WTC11 (cell line): ENCODE measurements around the gene CUEDC1.

Experiments
- FOXK1 ChIP-seq: sonication (generic); formaldehyde crosslinking; IDR thresholded peaks from 2 replicates; pipeline ENCODE4 v1.8.0; 2022; ENCODE audit warnings: mild to moderate bottlenecking, moderate library complexity, missing genetic modification reagents
- ZNF121 ChIP-seq: sonication (generic); formaldehyde crosslinking; IDR thresholded peaks from 2 replicates; pipeline ENCODE4 v1.8.0; 2023; ENCODE audit warnings: missing genetic modification reagents
- ZNF232 ChIP-seq: sonication (generic); formaldehyde crosslinking; IDR thresholded peaks from 2 replicates; pipeline ENCODE4 v1.8.0; 2022; ENCODE audit warnings: mild to moderate bottlenecking, missing genetic modification reagents
- TF ChIP-seq, protein P1 (sequence below): sonication (generic); formaldehyde crosslinking; IDR thresholded peaks from 2 replicates; pipeline ENCODE4 v1.8.0; 2023; ENCODE audit warnings: missing genetic modification reagents, mild to moderate bottlenecking, borderline replicate concordance
- TF ChIP-seq, protein P2 (sequence below): fragments of 200-600 bp; IDR thresholded peaks from 2 replicates; pipeline ENCODE4 v1.8.0; 2022; ENCODE audit warnings: antibody characterized with exemption
- TF ChIP-seq, protein P3 (sequence below): fragments of 250-450 bp; sonication (Bioruptor Pico); conservative IDR thresholded peaks from 2 replicates; pipeline ENCODE4 v1.9.0; 2021; ENCODE audit warnings: mild to moderate bottlenecking
- TF ChIP-seq, protein P4 (sequence below): sonication (generic); formaldehyde crosslinking; IDR thresholded peaks from 2 replicates; pipeline ENCODE4 v1.8.0; 2022; ENCODE audit warnings: mild to moderate bottlenecking, missing genetic modification reagents

DNA sequence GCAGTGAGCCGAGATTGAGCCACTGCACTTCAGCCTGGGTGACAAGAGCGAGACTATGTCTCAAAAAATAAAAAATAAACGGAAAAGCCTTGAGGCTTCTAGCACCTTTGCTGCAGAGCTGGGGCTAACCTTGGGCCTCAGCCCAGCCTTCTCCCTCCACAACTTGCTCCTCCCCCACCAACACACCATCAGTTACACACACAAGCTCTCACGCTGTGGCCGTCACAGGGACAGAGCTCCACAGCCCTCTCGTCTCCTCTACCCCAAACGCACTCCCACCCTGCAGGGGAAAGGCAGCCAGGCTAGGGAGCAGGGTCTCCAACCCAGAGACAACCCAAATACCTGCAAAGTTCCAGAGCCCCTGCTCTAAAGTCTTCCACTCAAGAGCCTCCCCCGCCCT is 83.3 kb downstream of the CUEDC1 start:
- TF ChIP-seq ZNF121 (CRISPR knock-in tag) (no peak), FOXK1 (CRISPR knock-in tag) (no peak), ZNF232 (CRISPR knock-in tag) (no peak)
- TF ChIP-seq, protein P1, sequence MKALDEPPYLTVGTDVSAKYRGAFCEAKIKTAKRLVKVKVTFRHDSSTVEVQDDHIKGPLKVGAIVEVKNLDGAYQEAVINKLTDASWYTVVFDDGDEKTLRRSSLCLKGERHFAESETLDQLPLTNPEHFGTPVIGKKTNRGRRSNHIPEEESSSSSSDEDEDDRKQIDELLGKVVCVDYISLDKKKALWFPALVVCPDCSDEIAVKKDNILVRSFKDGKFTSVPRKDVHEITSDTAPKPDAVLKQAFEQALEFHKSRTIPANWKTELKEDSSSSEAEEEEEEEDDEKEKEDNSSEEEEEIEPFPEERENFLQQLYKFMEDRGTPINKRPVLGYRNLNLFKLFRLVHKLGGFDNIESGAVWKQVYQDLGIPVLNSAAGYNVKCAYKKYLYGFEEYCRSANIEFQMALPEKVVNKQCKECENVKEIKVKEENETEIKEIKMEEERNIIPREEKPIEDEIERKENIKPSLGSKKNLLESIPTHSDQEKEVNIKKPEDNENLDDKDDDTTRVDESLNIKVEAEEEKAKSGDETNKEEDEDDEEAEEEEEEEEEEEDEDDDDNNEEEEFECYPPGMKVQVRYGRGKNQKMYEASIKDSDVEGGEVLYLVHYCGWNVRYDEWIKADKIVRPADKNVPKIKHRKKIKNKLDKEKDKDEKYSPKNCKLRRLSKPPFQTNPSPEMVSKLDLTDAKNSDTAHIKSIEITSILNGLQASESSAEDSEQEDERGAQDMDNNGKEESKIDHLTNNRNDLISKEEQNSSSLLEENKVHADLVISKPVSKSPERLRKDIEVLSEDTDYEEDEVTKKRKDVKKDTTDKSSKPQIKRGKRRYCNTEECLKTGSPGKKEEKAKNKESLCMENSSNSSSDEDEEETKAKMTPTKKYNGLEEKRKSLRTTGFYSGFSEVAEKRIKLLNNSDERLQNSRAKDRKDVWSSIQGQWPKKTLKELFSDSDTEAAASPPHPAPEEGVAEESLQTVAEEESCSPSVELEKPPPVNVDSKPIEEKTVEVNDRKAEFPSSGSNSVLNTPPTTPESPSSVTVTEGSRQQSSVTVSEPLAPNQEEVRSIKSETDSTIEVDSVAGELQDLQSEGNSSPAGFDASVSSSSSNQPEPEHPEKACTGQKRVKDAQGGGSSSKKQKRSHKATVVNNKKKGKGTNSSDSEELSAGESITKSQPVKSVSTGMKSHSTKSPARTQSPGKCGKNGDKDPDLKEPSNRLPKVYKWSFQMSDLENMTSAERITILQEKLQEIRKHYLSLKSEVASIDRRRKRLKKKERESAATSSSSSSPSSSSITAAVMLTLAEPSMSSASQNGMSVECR (CRISPR knock-in tag) = no peak
- TF ChIP-seq, protein P2, sequence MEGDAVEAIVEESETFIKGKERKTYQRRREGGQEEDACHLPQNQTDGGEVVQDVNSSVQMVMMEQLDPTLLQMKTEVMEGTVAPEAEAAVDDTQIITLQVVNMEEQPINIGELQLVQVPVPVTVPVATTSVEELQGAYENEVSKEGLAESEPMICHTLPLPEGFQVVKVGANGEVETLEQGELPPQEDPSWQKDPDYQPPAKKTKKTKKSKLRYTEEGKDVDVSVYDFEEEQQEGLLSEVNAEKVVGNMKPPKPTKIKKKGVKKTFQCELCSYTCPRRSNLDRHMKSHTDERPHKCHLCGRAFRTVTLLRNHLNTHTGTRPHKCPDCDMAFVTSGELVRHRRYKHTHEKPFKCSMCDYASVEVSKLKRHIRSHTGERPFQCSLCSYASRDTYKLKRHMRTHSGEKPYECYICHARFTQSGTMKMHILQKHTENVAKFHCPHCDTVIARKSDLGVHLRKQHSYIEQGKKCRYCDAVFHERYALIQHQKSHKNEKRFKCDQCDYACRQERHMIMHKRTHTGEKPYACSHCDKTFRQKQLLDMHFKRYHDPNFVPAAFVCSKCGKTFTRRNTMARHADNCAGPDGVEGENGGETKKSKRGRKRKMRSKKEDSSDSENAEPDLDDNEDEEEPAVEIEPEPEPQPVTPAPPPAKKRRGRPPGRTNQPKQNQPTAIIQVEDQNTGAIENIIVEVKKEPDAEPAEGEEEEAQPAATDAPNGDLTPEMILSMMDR = no peak
- TF ChIP-seq, protein P3, sequence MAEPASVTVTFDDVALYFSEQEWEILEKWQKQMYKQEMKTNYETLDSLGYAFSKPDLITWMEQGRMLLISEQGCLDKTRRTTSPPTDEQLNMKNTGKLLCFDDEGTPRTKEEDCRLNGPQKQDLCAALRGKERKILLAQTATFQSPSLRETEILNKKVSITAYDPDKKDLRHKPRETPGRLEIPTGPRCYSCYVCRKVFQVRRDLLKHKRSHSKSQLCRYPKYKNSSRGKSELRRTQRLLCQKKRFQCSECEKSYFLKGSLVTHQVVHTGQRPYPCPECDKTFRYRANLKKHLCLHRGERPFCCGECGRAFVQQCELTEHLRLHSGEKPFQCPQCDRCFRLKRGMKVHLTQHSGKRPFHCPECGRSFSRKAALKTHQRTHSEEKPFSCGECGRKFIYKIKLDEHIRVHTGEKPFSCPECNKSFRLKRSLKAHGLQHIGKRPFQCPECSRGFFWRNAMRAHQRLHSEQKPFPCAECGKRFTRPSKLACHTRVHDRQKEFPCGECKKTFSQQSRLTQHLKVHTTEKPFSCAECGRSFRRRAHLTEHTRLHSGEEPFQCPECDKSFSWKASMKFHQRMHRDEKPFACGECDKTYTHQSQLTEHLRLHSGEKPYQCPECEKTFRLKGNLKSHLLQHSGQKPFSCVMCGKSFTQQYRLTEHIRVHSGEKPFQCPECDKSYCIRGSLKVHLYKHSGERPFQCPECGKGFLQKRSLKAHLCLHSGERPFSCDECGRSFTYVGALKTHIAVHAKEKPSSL (CRISPR knock-in tag) = no peak
- TF ChIP-seq, protein P4, sequence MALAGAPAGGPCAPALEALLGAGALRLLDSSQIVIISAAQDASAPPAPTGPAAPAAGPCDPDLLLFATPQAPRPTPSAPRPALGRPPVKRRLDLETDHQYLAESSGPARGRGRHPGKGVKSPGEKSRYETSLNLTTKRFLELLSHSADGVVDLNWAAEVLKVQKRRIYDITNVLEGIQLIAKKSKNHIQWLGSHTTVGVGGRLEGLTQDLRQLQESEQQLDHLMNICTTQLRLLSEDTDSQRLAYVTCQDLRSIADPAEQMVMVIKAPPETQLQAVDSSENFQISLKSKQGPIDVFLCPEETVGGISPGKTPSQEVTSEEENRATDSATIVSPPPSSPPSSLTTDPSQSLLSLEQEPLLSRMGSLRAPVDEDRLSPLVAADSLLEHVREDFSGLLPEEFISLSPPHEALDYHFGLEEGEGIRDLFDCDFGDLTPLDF (CRISPR knock-in tag) = no peak
